Lower lobe of right lung (tissue), 2 donors: ENCODE measurements around the gene LHX4. TPM values are rescaled to one million over a fixed set of nuclear protein-coding genes. Genes with fewer than 3 reads are reported as not detected.
A peak's percentile ranks its signal among the peaks of the same experiment; 100 is the strongest.

Source experiments
- ATAC-seq, 2 donors: fragments of 200-7000 bp; cut with Tn5 transposase; one replicate each; pipeline ENCODE4 v1.9.1; 2020 to 2022; ENCODE audit warnings: mild to moderate bottlenecking in 2 of 2, moderate library complexity in 2 of 2
- DNase-seq: peaks from one replicate; pipeline ENCODE4 v3.0.0-alpha.2; 2020
- H3K27ac ChIP-seq: fragments of 200-600 bp; one replicate; pipeline ENCODE4 v1.8.0; 2022
- H3K27me3 ChIP-seq: fragments of 200-600 bp; one replicate; pipeline ENCODE4 v1.8.0; 2022; ENCODE audit warnings: low read depth
- H3K36me3 ChIP-seq: fragments of 200-600 bp; one replicate; pipeline ENCODE4 v1.8.0; 2022; ENCODE audit warnings: mild to moderate bottlenecking
- H3K4me1 ChIP-seq: fragments of 200-600 bp; one replicate; pipeline ENCODE4 v1.8.0; 2022
- H3K4me3 ChIP-seq: fragments of 200-600 bp; one replicate; pipeline ENCODE4 v1.8.0; 2022; ENCODE audit warnings: mild to moderate bottlenecking
- H3K9me3 ChIP-seq: fragments of 200-600 bp; one replicate; pipeline ENCODE4 v1.8.0; 2022
- intact Hi-C: fragments of 100-400 bp; cut with DNase I; formaldehyde crosslinking; loops from one replicate; pipeline ENCODE4 v1.11.0; 2022
- total RNA-seq: library from RNA; stranded (reverse); fragmentation: NEBNext Ultra II Directional; extraction: Animal tissue kit (Norgen Biotek cat#: 25700); gene quantifications from one replicate; pipeline ENCODE4 v1.2.1, GENCODE V29; 2021
- TF ChIP-seq, protein P1 (sequence below): fragments of 200-600 bp; IDR thresholded peaks from one replicate; pipeline ENCODE4 v1.8.0; 2022; ENCODE audit warnings: antibody characterized with exemption, mild to moderate bottlenecking
- donor health status: DM: no; HTN: yes; CAD: no; lungs with severe emphysema.

Gene LHX4
- total RNA-seq, 1 donor from 2014 or later: not detected

DNA sequence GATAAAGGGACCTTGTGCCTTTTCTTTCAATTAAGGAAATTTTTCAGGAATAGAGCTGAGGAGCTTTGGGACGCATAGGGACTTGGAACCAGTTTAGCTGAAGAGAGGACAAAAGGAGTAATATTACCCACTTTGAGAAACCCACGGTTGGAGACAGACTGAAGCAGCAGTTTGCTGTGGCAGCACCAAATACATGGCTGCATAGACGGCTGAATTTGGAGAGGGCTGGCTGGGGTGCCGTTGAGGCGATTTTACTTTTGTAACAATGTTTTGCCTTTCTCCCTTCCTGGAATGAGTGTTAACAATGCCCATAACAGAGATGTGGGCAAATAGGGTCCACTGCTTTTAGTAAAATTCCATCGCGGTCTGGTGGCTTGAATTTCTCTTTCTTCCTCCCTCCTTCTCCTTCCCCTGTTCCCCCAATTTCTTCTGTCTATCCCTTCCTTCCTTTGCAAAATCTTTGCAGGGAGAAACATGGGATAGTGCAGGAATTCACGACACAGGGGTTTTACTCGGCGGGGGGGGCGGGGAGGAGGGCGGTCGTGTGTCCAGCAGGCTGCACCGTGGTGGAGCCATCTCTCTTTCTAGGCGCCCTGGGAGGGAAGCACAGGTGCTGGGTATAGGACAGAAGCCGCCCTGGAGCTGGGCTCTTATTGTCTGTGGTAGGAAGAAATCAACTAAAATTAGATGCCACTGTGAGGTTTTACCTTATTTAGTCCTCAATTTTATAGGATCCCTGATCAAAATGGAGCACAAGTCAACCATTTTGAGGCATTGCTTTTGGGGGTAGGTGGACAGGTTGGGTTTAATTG lies 6.8 kb downstream of the LHX4 start:
- DNase-seq (no peak), ATAC-seq (no peak)
- Histone ChIP-seq H3K27me3 (peaks cover 98% of the 10 kb centered on the region), H3K4me1 (peaks cover 35% of the 10 kb centered on the region), H3K4me3 (no peak overlapping the region), H3K36me3 (no peaks in the 10 kb centered on the region), H3K27ac (no peak overlapping the region), H3K9me3 (no peaks in the 10 kb centered on the region)
- TF ChIP-seq, protein P1, sequence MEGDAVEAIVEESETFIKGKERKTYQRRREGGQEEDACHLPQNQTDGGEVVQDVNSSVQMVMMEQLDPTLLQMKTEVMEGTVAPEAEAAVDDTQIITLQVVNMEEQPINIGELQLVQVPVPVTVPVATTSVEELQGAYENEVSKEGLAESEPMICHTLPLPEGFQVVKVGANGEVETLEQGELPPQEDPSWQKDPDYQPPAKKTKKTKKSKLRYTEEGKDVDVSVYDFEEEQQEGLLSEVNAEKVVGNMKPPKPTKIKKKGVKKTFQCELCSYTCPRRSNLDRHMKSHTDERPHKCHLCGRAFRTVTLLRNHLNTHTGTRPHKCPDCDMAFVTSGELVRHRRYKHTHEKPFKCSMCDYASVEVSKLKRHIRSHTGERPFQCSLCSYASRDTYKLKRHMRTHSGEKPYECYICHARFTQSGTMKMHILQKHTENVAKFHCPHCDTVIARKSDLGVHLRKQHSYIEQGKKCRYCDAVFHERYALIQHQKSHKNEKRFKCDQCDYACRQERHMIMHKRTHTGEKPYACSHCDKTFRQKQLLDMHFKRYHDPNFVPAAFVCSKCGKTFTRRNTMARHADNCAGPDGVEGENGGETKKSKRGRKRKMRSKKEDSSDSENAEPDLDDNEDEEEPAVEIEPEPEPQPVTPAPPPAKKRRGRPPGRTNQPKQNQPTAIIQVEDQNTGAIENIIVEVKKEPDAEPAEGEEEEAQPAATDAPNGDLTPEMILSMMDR: no peak
- intact Hi-C loops: no loop called here

DNA sequence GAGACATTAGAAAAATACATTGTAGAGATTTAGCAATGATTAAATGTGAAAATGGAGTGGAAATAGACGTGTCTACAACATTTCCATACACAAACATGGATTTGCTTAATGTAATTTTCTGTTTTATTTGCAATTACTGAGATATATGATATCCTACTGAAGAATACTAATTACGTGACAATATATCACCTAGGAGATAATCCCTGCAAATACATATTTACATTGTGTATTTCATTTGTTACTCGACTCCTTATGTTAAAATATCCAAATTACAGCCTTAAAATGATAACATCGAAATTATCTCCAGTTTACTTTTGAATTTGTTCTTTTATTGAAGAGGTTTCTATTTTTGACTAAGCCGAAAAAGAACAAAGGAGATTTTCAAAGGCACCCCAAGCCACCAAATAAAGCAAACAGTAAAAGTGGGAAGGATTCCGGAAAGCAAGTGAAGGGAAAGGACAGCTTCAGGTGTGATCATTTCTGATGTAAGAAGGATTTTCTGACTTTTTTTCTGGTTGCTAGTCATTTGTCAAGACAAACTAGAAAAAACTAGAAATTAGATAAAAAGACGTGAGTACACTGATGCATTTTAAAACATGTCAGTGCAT lies 7.9 kb downstream of the LHX4 start:
- ATAC-seq: no peak
- no peaks in the 10 kb centered on the region for H3K36me3 ChIP-seq

DNA sequence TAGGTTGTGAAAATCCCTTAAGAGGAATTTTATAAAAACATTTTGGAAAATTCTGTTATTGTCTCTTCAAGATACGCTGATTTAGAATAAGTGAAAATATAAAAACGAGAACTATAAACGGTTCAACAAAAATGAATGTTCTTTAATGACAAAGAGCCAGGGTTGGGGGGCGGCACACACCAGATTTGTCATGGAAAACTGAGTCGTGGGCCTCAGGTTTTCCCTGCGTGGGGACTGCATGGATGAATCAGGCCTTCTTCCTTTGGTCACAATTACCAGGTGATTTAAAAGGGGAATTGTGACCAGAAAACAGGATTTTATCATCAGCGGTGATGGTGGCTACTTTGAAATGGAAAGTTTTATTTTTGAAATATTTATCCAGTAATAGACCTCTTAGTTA lies 8.6 kb downstream of the LHX4 start:
- TF ChIP-seq, protein P1: no peak
- intact Hi-C loops: no loop called here
- no peak for ATAC-seq
- H3K9me3 ChIP-seq: no peaks in the 10 kb centered on the region
- DNase-seq: no peak
- peaks cover 98% of the 10 kb centered on the region for H3K27me3 ChIP-seq
- no peak overlapping the region for H3K27ac ChIP-seq
- H3K4me3 ChIP-seq: no peak overlapping the region
- H3K4me1 ChIP-seq: peaks cover 23% of the 10 kb centered on the region
- no peaks in the 10 kb centered on the region for H3K36me3 ChIP-seq

More for the DNA sequence above, 7.9 kb downstream of the LHX4 start:
- Histone ChIP-seq H3K4me3 (no peak overlapping the region), H3K9me3 (no peaks in the 10 kb centered on the region), H3K27ac (no peak overlapping the region), H3K27me3 (peaks cover 98% of the 10 kb centered on the region), H3K4me1 (peaks cover 30% of the 10 kb centered on the region)
- DNase-seq: no peak
- TF ChIP-seq, protein P1: no peak
- intact Hi-C loops: no loop called here

DNA sequence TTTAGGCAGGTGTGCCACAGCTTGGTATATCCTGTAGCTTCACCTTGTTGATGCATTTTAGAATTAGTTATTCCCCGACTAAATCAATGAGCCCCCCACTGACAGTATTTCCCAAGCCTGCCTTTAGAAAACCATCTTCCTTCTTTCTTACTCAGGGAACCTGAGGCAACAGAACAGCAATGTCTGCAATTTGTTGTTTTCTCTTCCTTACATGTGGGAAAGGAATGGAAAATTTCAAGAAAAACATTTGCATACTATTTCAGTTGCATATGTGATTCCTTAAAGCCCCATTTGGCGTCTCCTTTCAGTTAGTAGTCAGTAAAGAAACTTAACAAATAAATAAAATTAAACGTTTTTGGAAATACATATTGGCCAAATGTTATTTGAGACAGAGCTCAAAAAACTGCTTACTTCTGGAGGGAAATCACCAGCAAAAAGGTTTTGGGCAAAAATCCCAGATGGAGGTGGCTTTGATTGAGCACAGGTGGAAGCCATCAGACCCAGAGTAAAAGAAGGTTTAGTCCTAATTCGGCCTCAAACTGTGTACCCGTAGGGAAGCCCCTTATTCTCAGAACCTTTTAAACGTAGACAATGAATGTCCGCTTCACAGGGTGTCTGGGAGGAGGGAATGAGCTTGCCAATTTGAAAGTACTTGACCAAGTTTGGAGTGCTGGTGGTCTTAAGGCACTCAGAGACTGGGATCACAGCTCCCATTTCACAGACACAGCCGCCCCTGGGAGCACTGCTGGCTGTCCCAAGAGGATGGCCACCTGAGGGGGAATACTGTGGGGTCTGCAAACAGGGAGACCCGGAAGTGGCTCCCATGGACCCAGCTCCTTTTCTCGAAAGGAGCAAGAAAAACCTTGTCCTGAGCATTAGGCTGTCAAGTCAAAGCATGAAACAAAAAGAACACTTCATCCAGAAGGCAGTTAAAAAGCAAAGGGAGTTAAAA lies 9.4 kb downstream of the LHX4 start:
- intact Hi-C loops: no loop called here
- H3K9me3 ChIP-seq: no peaks in the 10 kb centered on the region
- H3K4me3 ChIP-seq: no peak overlapping the region
- H3K27ac ChIP-seq: no peak overlapping the region
- no peak for ATAC-seq
- H3K36me3 ChIP-seq: no peaks in the 10 kb centered on the region
- TF ChIP-seq, protein P1: no peak
- DNase-seq: peak; percentile 21
- H3K27me3 ChIP-seq: peaks cover 98% of the 10 kb centered on the region
- peaks cover 17% of the 10 kb centered on the region for H3K4me1 ChIP-seq

DNA sequence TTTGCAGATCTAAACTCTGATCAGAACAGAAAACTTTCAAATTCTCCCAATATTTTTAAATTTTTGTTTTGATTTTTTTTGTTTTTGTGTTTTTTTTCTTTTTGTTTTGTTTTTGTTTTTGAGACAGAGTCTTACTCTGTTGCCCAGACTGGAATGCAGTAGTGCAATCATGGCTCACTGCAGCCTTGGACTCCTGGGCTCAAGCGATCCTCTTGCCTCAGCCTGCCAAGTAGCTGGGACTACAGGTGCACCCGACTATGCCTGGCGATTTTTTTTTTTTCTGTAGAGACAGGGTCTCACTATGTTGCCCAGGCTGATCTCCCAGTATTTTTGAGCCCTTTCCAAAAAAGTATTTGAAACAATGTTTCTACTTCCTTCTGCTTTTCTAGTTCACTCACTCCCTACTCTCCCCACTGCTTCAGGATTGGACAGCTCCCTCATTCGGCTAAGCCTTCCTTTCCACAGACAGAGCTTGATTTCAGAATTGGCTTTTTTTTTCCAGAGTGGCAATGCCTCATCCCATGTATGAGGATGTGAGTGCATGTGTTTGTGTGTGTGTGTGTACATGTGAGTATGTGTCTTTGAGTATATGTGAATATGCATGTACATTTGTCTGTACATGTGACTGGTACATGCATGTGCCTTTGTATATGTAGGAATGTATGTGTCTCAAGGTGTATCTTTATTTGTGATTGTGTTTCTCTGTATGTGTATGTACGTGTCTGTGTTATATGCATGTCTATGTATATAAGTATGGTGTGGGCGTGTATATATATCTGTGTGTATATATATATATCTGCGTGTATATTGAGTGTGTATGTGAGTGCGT lies 11.9 kb downstream of the LHX4 start:
- no peaks in the 10 kb centered on the region for H3K36me3 ChIP-seq
- no peak overlapping the region for H3K4me3 ChIP-seq
- DNase-seq (no peak), ATAC-seq (no peak)
- H3K27me3 ChIP-seq: peaks cover 82% of the 10 kb centered on the region
- TF ChIP-seq, protein P1: no peak
- intact Hi-C loops: no loop called here
- no peaks in the 10 kb centered on the region for H3K9me3 ChIP-seq
- no peaks in the 10 kb centered on the region for H3K4me1 ChIP-seq
- no peak overlapping the region for H3K27ac ChIP-seq
